A549 (cell line): Measurements from ENCODE around the gene ANKZF1. TPM values are rescaled to one million over a fixed set of nuclear protein-coding genes. Genes with fewer than 3 reads are reported as not detected.

Experiments
- ATAC-seq, 2 experiments: fragments of 200-7000 bp in 1 of 2; fragments of >200 bp in 1 of 2; cut with Nextera tagmentation in 1 of 2; cut with Tn5 transposase in 1 of 2; 3 replicates each; pipeline versions ENCODE4 v1.8.0 to v1.9.1; 2018 to 2020; ENCODE audit warnings: mild to moderate bottlenecking in 1 of 2, moderate library complexity in 1 of 2
- CTCF ChIA-PET: fragments of 300-600 bp; sonication (Branson Sonifier 250); formaldehyde crosslinking; extraction: SDS; loops from one replicate; lab custom pipeline; 2021; ENCODE audit warnings: antibody characterized with exemption, inconsistent platforms; lab: Yijun Ruan, JAX
- POLR2A ChIA-PET: fragments of 350-600 bp; formaldehyde crosslinking; extraction: SDS; loops from one replicate; lab custom pipeline; 2021; ENCODE audit warnings: antibody characterized with exemption, inconsistent platforms; lab: Yijun Ruan, JAX
- DNase-seq, 2 experiments: peaks; one replicate each; pipeline versions ENCODE4 v3.0.0 to v3.0.0-alpha.2; 2011 to 2016; ENCODE audit warnings: low read depth in 1 of 2, low spot score in 1 of 2
- FAIRE-seq: peaks from 2 replicates; lab custom pipeline; 2011; peaks lifted over from hg19 to GRCh38; lab: Jason Lieb, UNC
- H3K27ac ChIP-seq, 2 experiments: fragments of >200 bp; sonication (Bioruptor Twin); formaldehyde crosslinking; 3 replicates each; pipeline ENCODE4 v1.5.1; 2016 to 2017
- H3K4me1 ChIP-seq: fragments of >200 bp; sonication (Bioruptor Twin); formaldehyde crosslinking; 3 replicates; pipeline ENCODE4 v1.6.1; 2016
- H3K4me2 ChIP-seq: fragments of >200 bp; sonication (Bioruptor Twin); formaldehyde crosslinking; 3 replicates; pipeline ENCODE4 v1.6.1; 2016
- H3K4me3 ChIP-seq: fragments of >200 bp; sonication (Bioruptor Twin); formaldehyde crosslinking; 3 replicates; pipeline ENCODE4 v1.5.1; 2016
- H3K9me3 ChIP-seq: fragments of >200 bp; sonication (Bioruptor Twin); formaldehyde crosslinking; 3 replicates; pipeline ENCODE4 v1.6.1; 2016
- BHLHE40 ChIP-seq: IDR thresholded peaks from 2 replicates; pipeline ENCODE4 v1.6.1; 2012; ENCODE audit warnings: low read depth, low read length, inconsistent platforms
- CBX2 ChIP-seq: fragments of 200-600 bp; sonication (generic); IDR thresholded peaks from 2 replicates; pipeline ENCODE4 v1.6.1; 2016; ENCODE audit warnings: low read depth, mild to moderate bottlenecking, borderline replicate concordance
- CHD4 ChIP-seq: fragments of 200-600 bp; sonication (generic); IDR thresholded peaks from 2 replicates; pipeline ENCODE4 v1.6.1; 2016; ENCODE audit warnings: antibody characterized with exemption, mild to moderate bottlenecking, borderline replicate concordance
- EHMT2 ChIP-seq: fragments of 200-600 bp; sonication (generic); IDR thresholded peaks from 2 replicates; pipeline ENCODE4 v1.6.1; 2016; ENCODE audit warnings: antibody characterized with exemption, low read depth, mild to moderate bottlenecking, moderate library complexity
- EP300 ChIP-seq, 2 experiments: fragments of >200 bp; sonication (Bioruptor Twin); formaldehyde crosslinking; IDR thresholded peaks; 2 replicates in 1 of 2; 3 replicates in 1 of 2; pipeline ENCODE4 v1.6.1; 2016 to 2017
- ESRRA ChIP-seq: fragments of 150-350 bp; IDR thresholded peaks from 2 replicates; pipeline ENCODE4 v1.6.1; 2014; ENCODE audit warnings: mild to moderate bottlenecking, low read length, borderline replicate concordance
- FOSL2 ChIP-seq, 2 experiments: fragments of 450-650 bp in 1 of 2; fragments of >200 bp in 1 of 2; sonication (Bioruptor Twin) in 1 of 2; formaldehyde crosslinking; IDR thresholded peaks; 2 replicates each; pipeline versions ENCODE4 v1.5.0 to v1.6.1; 2016 to 2020; ENCODE audit warnings: mild to moderate bottlenecking in 1 of 2, moderate library complexity in 1 of 2
- HDAC2 ChIP-seq: fragments of 200-600 bp; sonication (generic); IDR thresholded peaks from 2 replicates; pipeline ENCODE4 v1.6.1; 2016
- HOXA7 ChIP-seq: fragments of 250-450 bp; sonication (Bioruptor Pico); IDR thresholded peaks from 2 replicates; pipeline ENCODE4 v1.5.0; 2020; ENCODE audit warnings: mild to moderate bottlenecking, moderate library complexity
- KDM1A ChIP-seq: fragments of 200-600 bp; sonication (generic); IDR thresholded peaks from 2 replicates; pipeline ENCODE4 v1.6.1; 2016; ENCODE audit warnings: low read depth, mild to moderate bottlenecking
- KDM5A ChIP-seq: fragments of 200-600 bp; sonication (generic); IDR thresholded peaks from 2 replicates; pipeline ENCODE4 v1.6.1; 2016; ENCODE audit warnings: antibody characterized with exemption, mild to moderate bottlenecking
- PHF8 ChIP-seq: fragments of 200-600 bp; sonication (generic); IDR thresholded peaks from 2 replicates; pipeline ENCODE4 v1.6.1; 2016; ENCODE audit warnings: low read depth, mild to moderate bottlenecking, antibody characterized with exemption, moderate library complexity, borderline replicate concordance
- POLR2A ChIP-seq: IDR thresholded peaks from 2 replicates; pipeline ENCODE4 v1.6.1; 2012; ENCODE audit warnings: mild to moderate bottlenecking, low read length
- POLR2AphosphoS2 ChIP-seq: conservative IDR thresholded peaks from 2 replicates; pipeline ENCODE4 v1.6.1; 2012; ENCODE audit warnings: low read length, improper control_type of control experiment, inconsistent platforms
- RARB ChIP-seq: fragments of 250-450 bp; sonication (Bioruptor Pico); IDR thresholded peaks from 2 replicates; pipeline ENCODE4 v1.8.0; 2021; ENCODE audit warnings: mild to moderate bottlenecking, moderate library complexity
- RFX5 ChIP-seq: fragments of 450-650 bp; IDR thresholded peaks from 2 replicates; pipeline ENCODE4 v1.7.1; 2014; ENCODE audit warnings: antibody characterized with exemption, mild to moderate bottlenecking, moderate library complexity
- TFCP2L1 ChIP-seq: fragments of 250-450 bp; sonication (Bioruptor Pico); IDR thresholded peaks from 2 replicates; pipeline ENCODE4 v1.5.0; 2021; ENCODE audit warnings: mild to moderate bottlenecking
- ZNF302 ChIP-seq: fragments of 250-450 bp; sonication (Bioruptor Pico); IDR thresholded peaks from 2 replicates; pipeline ENCODE4 v1.9.0; 2021; ENCODE audit warnings: inconsistent platforms, mild to moderate bottlenecking, moderate library complexity
- WGBS: methylation state at CpG from one replicate; pipeline ENCODE4 v1.1.6; 2017; ENCODE audit errors: missing lambda C conversion rate; 5-methylcytosine and 5-hydroxymethylcytosine counted together
- polyA plus RNA-seq, 4 experiments: library from polyadenylated mRNA; depleted of rRNA in 3 of 4; stranded (reverse); fragments of >200 nt; fragmentation: RNase III in 1 of 4; extraction: RNeasy Plus Mini Kit Qiagen cat#74134 plus additional on column Dnase treatment in 1 of 4; gene quantifications; 2 replicates in 3 of 4; 3 replicates in 1 of 4; pipeline ENCODE4 v1.2.3, GENCODE V29; 2011 to 2017
- TF ChIP-seq, protein P1 (sequence below): fragments of 250-450 bp; sonication (Bioruptor Pico); IDR thresholded peaks from 2 replicates; pipeline ENCODE4 v1.5.0; 2021; ENCODE audit warnings: mild to moderate bottlenecking, moderate library complexity, borderline replicate concordance
- TF ChIP-seq, protein P2 (sequence below): IDR thresholded peaks from 2 replicates; pipeline ENCODE4 v1.6.1; 2012
- TF ChIP-seq, protein P3 (sequence below): fragments of >200 bp; sonication (Bioruptor Twin); formaldehyde crosslinking; IDR thresholded peaks from 2 replicates; pipeline ENCODE4 v1.6.1; 2016
- TF ChIP-seq, protein P4 (sequence below): IDR thresholded peaks from 2 replicates; pipeline ENCODE4 v1.6.1; 2012
- TF ChIP-seq, protein P5 (sequence below): fragments of 250-450 bp; sonication (Bioruptor Pico); IDR thresholded peaks from 2 replicates; pipeline ENCODE4 v1.5.0; 2020; ENCODE audit warnings: low read depth, mild to moderate bottlenecking, moderate library complexity

ANKZF1 gene
- polyA plus RNA-seq, 2 of the 4 experiments (the other 2 are of a cell fraction): 23.2 to 30.3 TPM

DNA sequence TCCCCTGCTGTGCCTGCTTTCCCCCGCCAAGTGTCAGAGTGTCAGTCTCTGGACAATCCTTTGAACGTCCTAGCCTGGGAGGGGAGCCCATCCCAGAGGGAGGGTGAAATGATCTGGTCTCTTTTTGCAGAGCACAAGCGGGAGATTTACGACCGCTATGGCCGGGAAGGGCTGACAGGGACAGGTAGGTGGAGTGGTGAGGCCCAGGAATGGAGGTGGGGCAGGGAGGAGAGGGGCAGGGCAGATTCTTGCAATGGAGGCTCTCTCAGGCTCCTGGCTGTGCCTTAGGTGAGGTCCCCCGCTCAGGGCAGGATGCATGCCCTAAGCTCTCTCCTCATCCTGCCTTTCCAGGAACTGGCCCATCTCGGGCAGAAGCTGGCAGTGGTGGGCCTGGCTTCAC lies 52.0 kb downstream of the ANKZF1 start (continued):
- TF ChIP-seq PHF8 (no peak), RFX5 (no peak), BHLHE40 (no peak), POLR2AphosphoS2 (no peak), KDM5A (no peak)
- TF ChIP-seq, protein P1, sequence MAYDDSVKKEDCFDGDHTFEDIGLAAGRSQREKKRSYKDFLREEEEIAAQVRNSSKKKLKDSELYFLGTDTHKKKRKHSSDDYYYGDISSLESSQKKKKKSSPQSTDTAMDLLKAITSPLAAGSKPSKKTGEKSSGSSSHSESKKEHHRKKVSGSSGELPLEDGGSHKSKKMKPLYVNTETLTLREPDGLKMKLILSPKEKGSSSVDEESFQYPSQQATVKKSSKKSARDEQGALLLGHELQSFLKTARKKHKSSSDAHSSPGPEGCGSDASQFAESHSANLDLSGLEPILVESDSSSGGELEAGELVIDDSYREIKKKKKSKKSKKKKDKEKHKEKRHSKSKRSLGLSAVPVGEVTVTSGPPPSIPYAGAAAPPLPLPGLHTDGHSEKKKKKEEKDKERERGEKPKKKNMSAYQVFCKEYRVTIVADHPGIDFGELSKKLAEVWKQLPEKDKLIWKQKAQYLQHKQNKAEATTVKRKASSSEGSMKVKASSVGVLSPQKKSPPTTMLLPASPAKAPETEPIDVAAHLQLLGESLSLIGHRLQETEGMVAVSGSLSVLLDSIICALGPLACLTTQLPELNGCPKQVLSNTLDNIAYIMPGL (CRISPR knock-in tag): no peak
- TF ChIP-seq, all 56 proteins: peak for 0

DNA sequence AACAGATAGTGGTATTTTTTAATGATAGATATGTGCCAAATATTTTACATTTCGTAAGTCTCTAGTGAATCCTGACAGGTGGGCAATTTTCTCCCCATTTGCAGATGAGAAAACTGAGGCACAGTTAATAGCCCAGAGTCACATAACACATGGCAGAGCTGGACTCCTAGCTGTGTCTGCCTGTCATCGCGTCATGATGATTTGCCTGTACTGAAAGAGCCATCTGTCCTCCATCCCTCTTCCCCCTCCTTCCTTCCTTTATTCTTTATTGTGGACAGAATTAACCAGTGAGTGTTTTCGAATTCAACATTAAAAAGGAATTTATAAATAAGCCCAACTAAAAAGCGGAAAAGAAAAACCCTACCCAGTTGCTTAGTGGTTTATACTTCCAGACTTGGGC lies 52.8 kb downstream of the ANKZF1 start:
- H3K27ac ChIP-seq: no peak overlapping the region
- WGBS: 85% methylated on average over 5 of the region's 5 CpGs
- ChIA-PET CTCF (interaction anchor here (0.5 to 16.2 kb wide), 6 partner anchors 12 to 123 kb away, joined by 3 to 540 read pairs (median 4); partner anchors contain the start of genes TUBA4A and TUBA4B), POLR2A (interaction anchor here (1.8 kb wide), 1 partner anchor 64 kb away, joined by 8 read pairs; no protein-coding TSS in a partner anchor)
- H3K4me2 ChIP-seq: no peak overlapping the region
- FAIRE-seq: no peak
- no peak for DNase-seq
- TF ChIP-seq RARB: no peak
- no peak for TF ChIP-seq HDAC2
- no peak for TF ChIP-seq FOSL2 (IDR thresholded peaks at IDR 0.05)
- no peak for TF ChIP-seq FOSL2 (CRISPR knock-in tag; IDR thresholded peaks at IDR 0.05)
- TF ChIP-seq, protein P2, sequence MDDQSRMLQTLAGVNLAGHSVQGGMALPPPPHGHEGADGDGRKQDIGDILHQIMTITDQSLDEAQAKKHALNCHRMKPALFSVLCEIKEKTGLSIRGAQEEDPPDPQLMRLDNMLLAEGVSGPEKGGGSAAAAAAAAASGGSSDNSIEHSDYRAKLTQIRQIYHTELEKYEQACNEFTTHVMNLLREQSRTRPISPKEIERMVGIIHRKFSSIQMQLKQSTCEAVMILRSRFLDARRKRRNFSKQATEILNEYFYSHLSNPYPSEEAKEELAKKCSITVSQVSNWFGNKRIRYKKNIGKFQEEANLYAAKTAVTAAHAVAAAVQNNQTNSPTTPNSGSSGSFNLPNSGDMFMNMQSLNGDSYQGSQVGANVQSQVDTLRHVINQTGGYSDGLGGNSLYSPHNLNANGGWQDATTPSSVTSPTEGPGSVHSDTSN: no peak
- TF ChIP-seq EHMT2: no peak
- TF ChIP-seq EP300 (IDR thresholded peaks at IDR 0.05): no peak
- no peak for TF ChIP-seq RFX5
- TF ChIP-seq KDM1A: no peak
- no peak for TF ChIP-seq ESRRA
- TF ChIP-seq HOXA7 (CRISPR knock-in tag): no peak
- TF ChIP-seq, protein P3, sequence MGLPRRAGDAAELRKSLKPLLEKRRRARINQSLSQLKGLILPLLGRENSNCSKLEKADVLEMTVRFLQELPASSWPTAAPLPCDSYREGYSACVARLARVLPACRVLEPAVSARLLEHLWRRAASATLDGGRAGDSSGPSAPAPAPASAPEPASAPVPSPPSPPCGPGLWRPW: no peak
- TF ChIP-seq CHD4: no peak
- no peak for TF ChIP-seq TFCP2L1 (CRISPR knock-in tag)
- TF ChIP-seq, protein P4, sequence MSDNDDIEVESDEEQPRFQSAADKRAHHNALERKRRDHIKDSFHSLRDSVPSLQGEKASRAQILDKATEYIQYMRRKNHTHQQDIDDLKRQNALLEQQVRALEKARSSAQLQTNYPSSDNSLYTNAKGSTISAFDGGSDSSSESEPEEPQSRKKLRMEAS: no peak
- no peak for TF ChIP-seq CBX2
- no peak for TF ChIP-seq BHLHE40
- TF ChIP-seq ZNF302: no peak
- TF ChIP-seq POLR2A: no peak
- no peak for TF ChIP-seq KDM5A
- TF ChIP-seq, protein P5, sequence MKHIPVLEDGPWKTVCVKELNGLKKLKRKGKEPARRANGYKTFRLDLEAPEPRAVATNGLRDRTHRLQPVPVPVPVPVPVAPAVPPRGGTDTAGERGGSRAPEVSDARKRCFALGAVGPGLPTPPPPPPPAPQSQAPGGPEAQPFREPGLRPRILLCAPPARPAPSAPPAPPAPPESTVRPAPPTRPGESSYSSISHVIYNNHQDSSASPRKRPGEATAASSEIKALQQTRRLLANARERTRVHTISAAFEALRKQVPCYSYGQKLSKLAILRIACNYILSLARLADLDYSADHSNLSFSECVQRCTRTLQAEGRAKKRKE (CRISPR knock-in tag): no peak
- H3K4me1 ChIP-seq: peaks cover 33% of the 10 kb centered on the region
- H3K4me3 ChIP-seq: no peak overlapping the region
- no peak for ATAC-seq
- H3K9me3 ChIP-seq: no peaks in the 10 kb centered on the region
